ENCODE data around the gene THRAP3. TPM values are rescaled to one million over a fixed set of nuclear protein-coding genes. Genes with fewer than 3 reads are reported as not detected.
A peak's percentile ranks its signal among the peaks of the same experiment; 100 is the strongest.

Gene THRAP3
- total RNA-seq, 1 experiment from 2014 or later, result 160 TPM

DNA sequence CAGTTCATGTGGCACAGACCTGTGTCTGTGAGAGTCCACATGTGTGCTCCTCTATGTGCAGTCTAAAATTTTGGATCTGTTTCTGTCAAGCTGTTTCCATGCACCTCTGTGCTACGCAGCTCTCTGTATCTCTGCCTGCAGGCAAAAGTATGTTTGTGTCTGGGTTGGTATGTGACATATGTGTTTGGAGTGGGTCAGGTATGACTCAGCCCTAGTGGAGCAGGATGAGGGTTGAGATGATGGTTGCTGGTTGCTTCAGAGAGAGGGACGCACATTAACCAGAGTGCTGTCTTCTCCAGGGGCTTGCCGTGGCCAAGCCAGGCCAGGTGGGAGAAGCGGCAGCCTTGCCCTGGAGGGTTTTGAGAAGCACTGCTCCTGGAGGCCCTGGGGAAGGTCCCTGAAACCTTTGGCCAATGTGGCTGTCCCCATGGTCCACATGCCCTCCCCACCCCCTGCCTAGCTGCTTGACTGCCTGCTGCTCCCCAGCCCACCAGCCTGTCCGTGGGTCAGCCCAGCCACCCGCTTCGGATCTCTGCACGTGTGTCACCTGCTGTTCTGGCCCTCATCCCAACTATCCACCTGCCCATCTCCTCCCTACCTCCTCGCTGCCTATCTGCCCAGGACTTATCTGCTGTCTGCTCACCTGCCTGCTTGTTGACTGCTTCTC, 103.3 kb downstream of the THRAP3 start (continued):
- TF ChIP-seq, protein P1, sequence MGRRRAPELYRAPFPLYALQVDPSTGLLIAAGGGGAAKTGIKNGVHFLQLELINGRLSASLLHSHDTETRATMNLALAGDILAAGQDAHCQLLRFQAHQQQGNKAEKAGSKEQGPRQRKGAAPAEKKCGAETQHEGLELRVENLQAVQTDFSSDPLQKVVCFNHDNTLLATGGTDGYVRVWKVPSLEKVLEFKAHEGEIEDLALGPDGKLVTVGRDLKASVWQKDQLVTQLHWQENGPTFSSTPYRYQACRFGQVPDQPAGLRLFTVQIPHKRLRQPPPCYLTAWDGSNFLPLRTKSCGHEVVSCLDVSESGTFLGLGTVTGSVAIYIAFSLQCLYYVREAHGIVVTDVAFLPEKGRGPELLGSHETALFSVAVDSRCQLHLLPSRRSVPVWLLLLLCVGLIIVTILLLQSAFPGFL (CRISPR knock-in tag; IDR thresholded peaks at IDR 0.05; ENCODE audit: borderline replicate concordance), result no peak
- TF ChIP-seq ZNF263 (CRISPR knock-in tag; IDR thresholded peaks at IDR 0.05; ENCODE audit: low read depth) (no peak), ZBTB21 (CRISPR knock-in tag; IDR thresholded peaks at IDR 0.05; ENCODE audit: borderline replicate concordance) (no peak), ZNF416 (CRISPR knock-in tag; IDR thresholded peaks at IDR 0.05) (no peak), IRF2 (CRISPR knock-in tag; IDR thresholded peaks at IDR 0.05; ENCODE audit: borderline replicate concordance, low read depth) (no peak)
- TF ChIP-seq, protein P2, sequence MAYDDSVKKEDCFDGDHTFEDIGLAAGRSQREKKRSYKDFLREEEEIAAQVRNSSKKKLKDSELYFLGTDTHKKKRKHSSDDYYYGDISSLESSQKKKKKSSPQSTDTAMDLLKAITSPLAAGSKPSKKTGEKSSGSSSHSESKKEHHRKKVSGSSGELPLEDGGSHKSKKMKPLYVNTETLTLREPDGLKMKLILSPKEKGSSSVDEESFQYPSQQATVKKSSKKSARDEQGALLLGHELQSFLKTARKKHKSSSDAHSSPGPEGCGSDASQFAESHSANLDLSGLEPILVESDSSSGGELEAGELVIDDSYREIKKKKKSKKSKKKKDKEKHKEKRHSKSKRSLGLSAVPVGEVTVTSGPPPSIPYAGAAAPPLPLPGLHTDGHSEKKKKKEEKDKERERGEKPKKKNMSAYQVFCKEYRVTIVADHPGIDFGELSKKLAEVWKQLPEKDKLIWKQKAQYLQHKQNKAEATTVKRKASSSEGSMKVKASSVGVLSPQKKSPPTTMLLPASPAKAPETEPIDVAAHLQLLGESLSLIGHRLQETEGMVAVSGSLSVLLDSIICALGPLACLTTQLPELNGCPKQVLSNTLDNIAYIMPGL (CRISPR knock-in tag; IDR thresholded peaks at IDR 0.05), result no peak
- TF ChIP-seq, protein P3, sequence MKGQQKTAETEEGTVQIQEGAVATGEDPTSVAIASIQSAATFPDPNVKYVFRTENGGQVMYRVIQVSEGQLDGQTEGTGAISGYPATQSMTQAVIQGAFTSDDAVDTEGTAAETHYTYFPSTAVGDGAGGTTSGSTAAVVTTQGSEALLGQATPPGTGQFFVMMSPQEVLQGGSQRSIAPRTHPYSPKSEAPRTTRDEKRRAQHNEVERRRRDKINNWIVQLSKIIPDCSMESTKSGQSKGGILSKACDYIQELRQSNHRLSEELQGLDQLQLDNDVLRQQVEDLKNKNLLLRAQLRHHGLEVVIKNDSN (CRISPR knock-in tag; IDR thresholded peaks at IDR 0.05), result no peak

DNA sequence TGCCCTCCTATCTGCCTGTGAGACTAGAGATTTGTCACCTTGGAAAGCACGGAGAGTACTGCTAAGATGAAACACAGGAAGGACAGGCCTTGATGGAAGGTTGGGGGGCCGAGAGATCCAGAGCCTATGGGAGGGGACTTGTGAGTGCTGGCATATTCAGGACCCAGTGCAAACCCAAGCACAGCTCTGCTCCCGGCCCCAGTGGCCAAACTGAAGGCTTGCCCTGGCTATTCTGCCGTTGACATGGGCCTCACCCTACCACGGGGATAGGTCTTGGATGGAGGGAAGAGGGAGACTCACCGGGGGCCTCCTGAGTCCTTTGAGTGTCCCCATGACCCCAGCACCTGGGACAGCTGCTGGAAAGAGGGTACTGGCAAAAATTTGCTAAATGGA, 103.8 kb downstream of the THRAP3 start:
- ChIA-PET POLR2A (no interaction called here), CTCF (interaction anchor here (1.0 kb wide), 1 partner anchor 14 kb away, joined by 4 read pairs; no protein-coding TSS in a partner anchor)
- no peak for ATAC-seq
- TF ChIP-seq, protein P4, sequence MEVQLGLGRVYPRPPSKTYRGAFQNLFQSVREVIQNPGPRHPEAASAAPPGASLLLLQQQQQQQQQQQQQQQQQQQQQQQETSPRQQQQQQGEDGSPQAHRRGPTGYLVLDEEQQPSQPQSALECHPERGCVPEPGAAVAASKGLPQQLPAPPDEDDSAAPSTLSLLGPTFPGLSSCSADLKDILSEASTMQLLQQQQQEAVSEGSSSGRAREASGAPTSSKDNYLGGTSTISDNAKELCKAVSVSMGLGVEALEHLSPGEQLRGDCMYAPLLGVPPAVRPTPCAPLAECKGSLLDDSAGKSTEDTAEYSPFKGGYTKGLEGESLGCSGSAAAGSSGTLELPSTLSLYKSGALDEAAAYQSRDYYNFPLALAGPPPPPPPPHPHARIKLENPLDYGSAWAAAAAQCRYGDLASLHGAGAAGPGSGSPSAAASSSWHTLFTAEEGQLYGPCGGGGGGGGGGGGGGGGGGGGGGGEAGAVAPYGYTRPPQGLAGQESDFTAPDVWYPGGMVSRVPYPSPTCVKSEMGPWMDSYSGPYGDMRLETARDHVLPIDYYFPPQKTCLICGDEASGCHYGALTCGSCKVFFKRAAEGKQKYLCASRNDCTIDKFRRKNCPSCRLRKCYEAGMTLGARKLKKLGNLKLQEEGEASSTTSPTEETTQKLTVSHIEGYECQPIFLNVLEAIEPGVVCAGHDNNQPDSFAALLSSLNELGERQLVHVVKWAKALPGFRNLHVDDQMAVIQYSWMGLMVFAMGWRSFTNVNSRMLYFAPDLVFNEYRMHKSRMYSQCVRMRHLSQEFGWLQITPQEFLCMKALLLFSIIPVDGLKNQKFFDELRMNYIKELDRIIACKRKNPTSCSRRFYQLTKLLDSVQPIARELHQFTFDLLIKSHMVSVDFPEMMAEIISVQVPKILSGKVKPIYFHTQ (CRISPR knock-in tag; IDR thresholded peaks at IDR 0.05), result no peak
- TF ChIP-seq, protein P5, sequence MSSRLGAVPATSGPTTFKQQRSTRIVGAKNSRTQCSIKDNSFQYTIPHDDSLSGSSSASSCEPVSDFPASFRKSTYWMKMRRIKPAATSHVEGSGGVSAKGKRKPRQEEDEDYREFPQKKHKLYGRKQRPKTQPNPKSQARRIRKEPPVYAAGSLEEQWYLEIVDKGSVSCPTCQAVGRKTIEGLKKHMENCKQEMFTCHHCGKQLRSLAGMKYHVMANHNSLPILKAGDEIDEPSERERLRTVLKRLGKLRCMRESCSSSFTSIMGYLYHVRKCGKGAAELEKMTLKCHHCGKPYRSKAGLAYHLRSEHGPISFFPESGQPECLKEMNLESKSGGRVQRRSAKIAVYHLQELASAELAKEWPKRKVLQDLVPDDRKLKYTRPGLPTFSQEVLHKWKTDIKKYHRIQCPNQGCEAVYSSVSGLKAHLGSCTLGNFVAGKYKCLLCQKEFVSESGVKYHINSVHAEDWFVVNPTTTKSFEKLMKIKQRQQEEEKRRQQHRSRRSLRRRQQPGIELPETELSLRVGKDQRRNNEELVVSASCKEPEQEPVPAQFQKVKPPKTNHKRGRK (CRISPR knock-in tag; IDR thresholded peaks at IDR 0.05; ENCODE audit: borderline replicate concordance), result no peak
- TF ChIP-seq ESRRA (CRISPR knock-in tag; IDR thresholded peaks at IDR 0.05; ENCODE audit: borderline replicate concordance) (no peak), ZNF138 (CRISPR knock-in tag; conservative IDR thresholded peaks at IDR 0.05) (no peak), ZNF121 (CRISPR knock-in tag; IDR thresholded peaks at IDR 0.05) (no peak), SP1 (CRISPR knock-in tag; conservative IDR thresholded peaks at IDR 0.05) (no peak), GTF2I (CRISPR knock-in tag; conservative IDR thresholded peaks at IDR 0.05) (no peak), GRHL2 (CRISPR knock-in tag; IDR thresholded peaks at IDR 0.05; ENCODE audit: insufficient replicate concordance, severe bottlenecking) (no peak), NFYB (CRISPR knock-in tag; conservative IDR thresholded peaks at IDR 0.05; ENCODE audit: low read depth) (no peak)
- TF ChIP-seq, protein P6, sequence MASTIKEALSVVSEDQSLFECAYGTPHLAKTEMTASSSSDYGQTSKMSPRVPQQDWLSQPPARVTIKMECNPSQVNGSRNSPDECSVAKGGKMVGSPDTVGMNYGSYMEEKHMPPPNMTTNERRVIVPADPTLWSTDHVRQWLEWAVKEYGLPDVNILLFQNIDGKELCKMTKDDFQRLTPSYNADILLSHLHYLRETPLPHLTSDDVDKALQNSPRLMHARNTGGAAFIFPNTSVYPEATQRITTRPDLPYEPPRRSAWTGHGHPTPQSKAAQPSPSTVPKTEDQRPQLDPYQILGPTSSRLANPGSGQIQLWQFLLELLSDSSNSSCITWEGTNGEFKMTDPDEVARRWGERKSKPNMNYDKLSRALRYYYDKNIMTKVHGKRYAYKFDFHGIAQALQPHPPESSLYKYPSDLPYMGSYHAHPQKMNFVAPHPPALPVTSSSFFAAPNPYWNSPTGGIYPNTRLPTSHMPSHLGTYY (CRISPR knock-in tag; IDR thresholded peaks at IDR 0.05), result no peak
- TF ChIP-seq, protein P7, sequence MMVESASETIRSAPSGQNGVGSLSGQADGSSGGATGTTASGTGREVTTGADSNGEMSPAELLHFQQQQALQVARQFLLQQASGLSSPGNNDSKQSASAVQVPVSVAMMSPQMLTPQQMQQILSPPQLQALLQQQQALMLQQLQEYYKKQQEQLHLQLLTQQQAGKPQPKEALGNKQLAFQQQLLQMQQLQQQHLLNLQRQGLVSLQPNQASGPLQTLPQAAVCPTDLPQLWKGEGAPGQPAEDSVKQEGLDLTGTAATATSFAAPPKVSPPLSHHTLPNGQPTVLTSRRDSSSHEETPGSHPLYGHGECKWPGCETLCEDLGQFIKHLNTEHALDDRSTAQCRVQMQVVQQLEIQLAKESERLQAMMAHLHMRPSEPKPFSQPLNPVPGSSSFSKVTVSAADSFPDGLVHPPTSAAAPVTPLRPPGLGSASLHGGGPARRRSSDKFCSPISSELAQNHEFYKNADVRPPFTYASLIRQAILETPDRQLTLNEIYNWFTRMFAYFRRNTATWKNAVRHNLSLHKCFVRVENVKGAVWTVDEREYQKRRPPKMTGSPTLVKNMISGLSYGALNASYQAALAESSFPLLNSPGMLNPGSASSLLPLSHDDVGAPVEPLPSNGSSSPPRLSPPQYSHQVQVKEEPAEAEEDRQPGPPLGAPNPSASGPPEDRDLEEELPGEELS (CRISPR knock-in tag; IDR thresholded peaks at IDR 0.05), result no peak
- TF ChIP-seq, protein P8, sequence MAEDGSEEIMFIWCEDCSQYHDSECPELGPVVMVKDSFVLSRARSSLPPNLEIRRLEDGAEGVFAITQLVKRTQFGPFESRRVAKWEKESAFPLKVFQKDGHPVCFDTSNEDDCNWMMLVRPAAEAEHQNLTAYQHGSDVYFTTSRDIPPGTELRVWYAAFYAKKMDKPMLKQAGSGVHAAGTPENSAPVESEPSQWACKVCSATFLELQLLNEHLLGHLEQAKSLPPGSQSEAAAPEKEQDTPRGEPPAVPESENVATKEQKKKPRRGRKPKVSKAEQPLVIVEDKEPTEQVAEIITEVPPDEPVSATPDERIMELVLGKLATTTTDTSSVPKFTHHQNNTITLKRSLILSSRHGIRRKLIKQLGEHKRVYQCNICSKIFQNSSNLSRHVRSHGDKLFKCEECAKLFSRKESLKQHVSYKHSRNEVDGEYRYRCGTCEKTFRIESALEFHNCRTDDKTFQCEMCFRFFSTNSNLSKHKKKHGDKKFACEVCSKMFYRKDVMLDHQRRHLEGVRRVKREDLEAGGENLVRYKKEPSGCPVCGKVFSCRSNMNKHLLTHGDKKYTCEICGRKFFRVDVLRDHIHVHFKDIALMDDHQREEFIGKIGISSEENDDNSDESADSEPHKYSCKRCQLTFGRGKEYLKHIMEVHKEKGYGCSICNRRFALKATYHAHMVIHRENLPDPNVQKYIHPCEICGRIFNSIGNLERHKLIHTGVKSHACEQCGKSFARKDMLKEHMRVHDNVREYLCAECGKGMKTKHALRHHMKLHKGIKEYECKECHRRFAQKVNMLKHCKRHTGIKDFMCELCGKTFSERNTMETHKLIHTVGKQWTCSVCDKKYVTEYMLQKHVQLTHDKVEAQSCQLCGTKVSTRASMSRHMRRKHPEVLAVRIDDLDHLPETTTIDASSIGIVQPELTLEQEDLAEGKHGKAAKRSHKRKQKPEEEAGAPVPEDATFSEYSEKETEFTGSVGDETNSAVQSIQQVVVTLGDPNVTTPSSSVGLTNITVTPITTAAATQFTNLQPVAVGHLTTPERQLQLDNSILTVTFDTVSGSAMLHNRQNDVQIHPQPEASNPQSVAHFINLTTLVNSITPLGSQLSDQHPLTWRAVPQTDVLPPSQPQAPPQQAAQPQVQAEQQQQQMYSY (CRISPR knock-in tag; IDR thresholded peaks at IDR 0.05), result no peak

More for the DNA sequence above, 103.8 kb downstream of the THRAP3 start:
- Mint-ChIP-seq H3K4me1 (peaks cover 17% of the 10 kb centered on the region), H3K36me3 (no peaks in the 10 kb centered on the region), H3K27me3 (ENCODE audit: low read depth) (peaks cover 18% of the 10 kb centered on the region), H3K27ac (0 out of 2 replicates have a peak overlapping the region, but pooled peaks have one; percentile 64), H3K9me3 (no peaks in the 10 kb centered on the region), H3K4me3 (no peak overlapping the region)
- DNase-seq (ENCODE audit: low spot score), result no peak
